K562 (cell line): ENCODE results near the gene BRF1.
"Not testable (repeated sequence)": the region's sequence is repeated elsewhere in the genome, so short reads cannot be mapped to it uniquely, and the experiment has no call there.

Source experiments
- CC2D1A ChIP-seq: fragments of 450-650 bp; IDR thresholded peaks from 2 replicates; pipeline ENCODE4 v1.6.1; 2017; ENCODE audit warnings: mild to moderate bottlenecking
- CHD4 ChIP-seq: fragments of 200-600 bp; sonication (generic); IDR thresholded peaks from 3 replicates; pipeline ENCODE4 v1.6.1; 2012; ENCODE audit warnings: low read depth, mild to moderate bottlenecking, mixed read lengths, low read length, inconsistent platforms; ENCODE audit not compliant: insufficient read depth, insufficient replicate concordance, poor library complexity, severe bottlenecking
- EZH2 ChIP-seq: IDR thresholded peaks from 2 replicates; pipeline ENCODE4 v1.6.1; 2012; ENCODE audit warnings: low read depth, mild to moderate bottlenecking, inconsistent platforms, low read length, borderline replicate concordance
- GTF2A2 ChIP-seq: IDR thresholded peaks from 2 replicates; pipeline ENCODE4 v1.6.1; 2016; ENCODE audit warnings: mild to moderate bottlenecking, missing genetic modification characterization, missing compliant biosample characterization
- MYC ChIP-seq, 2 experiments: fragments of 250-450 bp in 1 of 2; sonication (Bioruptor Pico) in 1 of 2; IDR thresholded peaks; 2 replicates each; pipeline versions ENCODE4 v1.5.1 to v1.6.1; 2012 to 2021; ENCODE audit warnings: low read depth in 2 of 2, borderline replicate concordance in 1 of 2, improper control_type of control experiment in 1 of 2, low read length in 1 of 2, mild to moderate bottlenecking in 1 of 2, moderate library complexity in 1 of 2
- PRPF4 ChIP-seq: fragments of 200-400 bp; formaldehyde crosslinking; IDR thresholded peaks from one replicate; pipeline ENCODE4 v1.6.1; 2017; ENCODE audit warnings: low read length, low read depth, mild to moderate bottlenecking; ENCODE audit not compliant: insufficient read depth, poor library complexity, severe bottlenecking
- SAP30 ChIP-seq: fragments of 200-600 bp; sonication (generic); IDR thresholded peaks from 2 replicates; pipeline ENCODE4 v1.6.1; 2012; ENCODE audit warnings: borderline replicate concordance, low read depth, mild to moderate bottlenecking, moderate library complexity, low read length, control low read depth, inconsistent platforms; ENCODE audit not compliant: insufficient read depth, poor library complexity, severe bottlenecking
- SREBF1 ChIP-seq: fragments of 150-350 bp; IDR thresholded peaks from 2 replicates; pipeline ENCODE4 v1.6.1; 2014; ENCODE audit warnings: antibody characterized with exemption, low read depth, low read length, borderline replicate concordance
- ZNF239 ChIP-seq: fragments of 250-450 bp; sonication (Bioruptor Pico); IDR thresholded peaks from 2 replicates; pipeline ENCODE4 v1.4.0; 2020; ENCODE audit warnings: mild to moderate bottlenecking
- ZNF324 ChIP-seq: fragments of 250-450 bp; sonication (Bioruptor Pico); IDR thresholded peaks from 2 replicates; pipeline ENCODE4 v1.4.0; 2020; ENCODE audit warnings: mild to moderate bottlenecking
- TF ChIP-seq, protein P1 (sequence below): fragments of 450-650 bp; formaldehyde crosslinking; IDR thresholded peaks from 2 replicates; pipeline ENCODE4 v1.4.0; 2022; ENCODE audit warnings: missing genetic modification characterization
- TF ChIP-seq, protein P2 (sequence below), 2 experiments: IDR thresholded peaks; 2 replicates each; pipeline ENCODE4 v1.6.1; 2011; ENCODE audit warnings: borderline replicate concordance in 1 of 2, control low read depth in 1 of 2, low read depth in 1 of 2, low read length in 1 of 2, mild to moderate bottlenecking in 1 of 2, mixed read lengths in 1 of 2, moderate library complexity in 1 of 2; ENCODE audit not compliant: insufficient read depth in 1 of 2, insufficient read length in 1 of 2, poor library complexity in 1 of 2, severe bottlenecking in 1 of 2; ENCODE audit errors: extremely low read depth in 1 of 2

DNA sequence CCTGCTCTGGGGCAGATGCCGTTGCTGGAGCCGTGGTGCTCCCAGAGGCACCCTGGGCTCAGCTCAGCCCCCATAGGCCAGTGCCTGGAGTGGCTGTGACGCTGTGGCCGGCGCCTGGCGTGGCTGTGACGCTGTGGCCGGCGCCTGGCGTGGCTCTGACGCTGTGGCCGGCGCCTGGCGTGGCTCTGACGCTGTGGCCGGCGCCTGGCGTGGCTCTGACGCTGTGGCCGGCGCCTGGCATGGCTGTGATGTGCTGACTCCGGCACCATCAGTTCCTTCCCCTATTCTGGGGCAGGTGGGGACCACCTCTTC lies 34.4 kb upstream of the BRF1 start:
- not testable (repeated sequence) for TF ChIP-seq CC2D1A; EZH2; SREBF1; MYC (IDR thresholded peaks at IDR 0.05; ENCODE audit: low read depth, low read length); MYC (CRISPR knock-in tag; IDR thresholded peaks at IDR 0.05; ENCODE audit: borderline replicate concordance, low read depth); ZNF324 (CRISPR knock-in tag); ZNF239 (CRISPR knock-in tag); CHD4; GTF2A2 (tag); SAP30; PRPF4
- TF ChIP-seq, protein P1, sequence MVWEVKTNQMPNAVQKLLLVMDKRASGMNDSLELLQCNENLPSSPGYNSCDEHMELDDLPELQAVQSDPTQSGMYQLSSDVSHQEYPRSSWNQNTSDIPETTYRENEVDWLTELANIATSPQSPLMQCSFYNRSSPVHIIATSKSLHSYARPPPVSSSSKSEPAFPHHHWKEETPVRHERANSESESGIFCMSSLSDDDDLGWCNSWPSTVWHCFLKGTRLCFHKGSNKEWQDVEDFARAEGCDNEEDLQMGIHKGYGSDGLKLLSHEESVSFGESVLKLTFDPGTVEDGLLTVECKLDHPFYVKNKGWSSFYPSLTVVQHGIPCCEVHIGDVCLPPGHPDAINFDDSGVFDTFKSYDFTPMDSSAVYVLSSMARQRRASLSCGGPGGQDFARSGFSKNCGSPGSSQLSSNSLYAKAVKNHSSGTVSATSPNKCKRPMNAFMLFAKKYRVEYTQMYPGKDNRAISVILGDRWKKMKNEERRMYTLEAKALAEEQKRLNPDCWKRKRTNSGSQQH (CRISPR knock-in tag): not testable (repeated sequence)
- TF ChIP-seq, protein P2, sequence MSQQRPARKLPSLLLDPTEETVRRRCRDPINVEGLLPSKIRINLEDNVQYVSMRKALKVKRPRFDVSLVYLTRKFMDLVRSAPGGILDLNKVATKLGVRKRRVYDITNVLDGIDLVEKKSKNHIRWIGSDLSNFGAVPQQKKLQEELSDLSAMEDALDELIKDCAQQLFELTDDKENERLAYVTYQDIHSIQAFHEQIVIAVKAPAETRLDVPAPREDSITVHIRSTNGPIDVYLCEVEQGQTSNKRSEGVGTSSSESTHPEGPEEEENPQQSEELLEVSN (IDR thresholded peaks at IDR 0.05; ENCODE audit: borderline replicate concordance in 1 of 2, extremely low read depth in 1 of 2, insufficient read depth in 1 of 2, insufficient read length in 1 of 2, low read depth in 1 of 2, low read length in 1 of 2, poor library complexity in 1 of 2, severe bottlenecking in 1 of 2): not testable (repeated sequence)
